Activated T-cell treated with anti-CD3 and anti-CD28 coated beads, Interleukin-2, amount 50 U/mL, for 72 hours (primary cell): ENCODE results near the gene ABCC10. TPM values are rescaled to one million over a fixed set of nuclear protein-coding genes. Genes with fewer than 3 reads are reported as not detected.
A peak's percentile ranks its signal among the peaks of the same experiment; 100 is the strongest.

Source experiments
- ATAC-seq, 2 donors: fragments of 150-1000 bp; cut with Tn5 transposase; replicated peaks in 1 of 2; 2 replicates each; pipeline ENCODE4 v1.10.0; 2021; ENCODE audit warnings: moderate library complexity in 2 of 2, mild to moderate bottlenecking in 1 of 2
- DNase-seq, 2 donors: peaks; one replicate each; pipeline ENCODE4 v3.0.0; 2021 to 2022; ENCODE audit warnings: mixed read lengths in 1 of 2
- H3K27ac Mint-ChIP-seq: one replicate; pipeline ENCODE4 v1.8.0; 2022; ENCODE audit warnings: mild to moderate bottlenecking, moderate library complexity, mixed read lengths
- H3K27me3 Mint-ChIP-seq: one replicate; pipeline ENCODE4 v1.8.0; 2022; ENCODE audit warnings: low read depth, mixed read lengths
- H3K36me3 Mint-ChIP-seq, 2 donors: one replicate each; pipeline ENCODE4 v1.8.0; 2022; ENCODE audit warnings: mixed read lengths in 2 of 2, mild to moderate bottlenecking in 1 of 2; ENCODE audit not compliant: insufficient read depth in 2 of 2
- H3K4me1 Mint-ChIP-seq: one replicate; pipeline ENCODE4 v1.8.0; 2022; ENCODE audit warnings: low read depth, mixed read lengths
- H3K4me3 Mint-ChIP-seq, 2 donors: one replicate each; pipeline ENCODE4 v1.8.0; 2022; ENCODE audit warnings: mild to moderate bottlenecking in 2 of 2, mixed read lengths in 2 of 2, moderate library complexity in 2 of 2
- H3K9me3 Mint-ChIP-seq, 2 donors: one replicate each; pipeline ENCODE4 v1.8.0; 2022; ENCODE audit warnings: mixed read lengths in 2 of 2
- total RNA-seq, 2 donors: library from RNA; stranded (reverse); gene quantifications; one replicate each; pipeline ENCODE4 v1.2.3, GENCODE V29; 2022

ABCC10 gene
- total RNA-seq, 2 donors from 2014 or later, result 32.8 to 36.4 TPM

DNA sequence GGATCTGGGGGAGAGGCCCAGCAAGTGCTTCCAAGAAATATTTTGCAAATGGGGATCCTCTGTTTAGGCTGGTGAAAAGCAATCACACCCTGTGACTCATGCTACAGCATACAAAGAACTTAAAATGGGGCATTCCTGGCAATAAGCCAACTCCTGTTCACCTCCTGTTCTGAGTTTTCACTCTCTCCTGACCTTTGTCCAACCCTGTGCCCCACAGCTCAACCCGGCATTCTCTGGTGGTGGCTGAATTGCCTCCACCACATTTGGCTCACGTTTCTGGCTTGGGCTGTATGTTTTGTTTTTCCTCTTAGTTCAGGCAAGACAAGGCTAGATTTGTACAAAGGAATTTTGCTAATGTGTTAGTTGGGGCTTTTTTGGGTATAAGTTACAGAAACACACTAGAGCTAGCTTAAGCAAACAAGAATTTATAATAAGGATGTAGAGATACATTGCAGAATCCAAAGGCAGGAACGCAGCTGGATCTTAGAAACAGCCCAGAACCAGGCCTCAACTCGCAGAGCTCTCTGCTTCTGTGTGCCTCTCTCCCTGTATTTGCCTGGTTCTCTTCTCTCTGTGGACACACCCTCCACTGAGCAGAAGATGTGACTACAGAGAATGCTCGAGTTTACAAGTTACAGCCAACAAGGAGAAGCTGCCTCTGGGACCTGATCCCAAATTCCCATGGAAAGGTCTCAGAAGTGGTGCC, 9.4 kb downstream of the ABCC10 start:
- no peak overlapping the region for H3K27ac Mint-ChIP-seq
- DNase-seq (no peak), ATAC-seq (peak; percentile 29 to 62)

DNA sequence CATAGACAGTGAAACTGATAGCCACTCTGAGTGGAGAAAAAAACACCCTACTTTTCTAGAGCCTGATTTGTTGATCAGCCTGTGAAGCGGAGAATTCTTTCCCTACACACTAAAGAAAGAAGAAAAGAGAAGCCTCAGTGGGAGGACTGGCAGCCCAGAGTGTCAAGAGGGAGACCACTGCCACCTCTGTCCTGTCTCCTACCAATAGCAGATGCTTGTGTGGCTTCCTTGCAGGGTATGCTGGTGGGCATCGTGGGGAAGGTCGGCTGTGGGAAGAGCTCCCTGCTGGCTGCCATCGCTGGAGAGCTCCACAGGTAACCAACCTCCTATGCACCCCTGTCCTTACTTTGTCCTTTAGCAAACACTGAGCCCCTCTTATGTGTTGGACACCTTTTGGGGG, 10.4 kb downstream of the ABCC10 start:
- Mint-ChIP-seq H3K9me3 (no peaks in the 10 kb centered on the region), H3K36me3 (no peaks in the 10 kb centered on the region), H3K27me3 (no peaks in the 10 kb centered on the region), H3K4me1 (peaks cover 14% of the 10 kb centered on the region), H3K4me3 (no peak overlapping the region), H3K27ac (no peak overlapping the region)
- ATAC-seq (no peak), DNase-seq (no peak)

More for the DNA sequence above, 9.4 kb downstream of the ABCC10 start:
- H3K4me1 Mint-ChIP-seq, result peaks cover 14% of the 10 kb centered on the region
- no peak overlapping the region for H3K4me3 Mint-ChIP-seq
- no peaks in the 10 kb centered on the region for H3K36me3 Mint-ChIP-seq
- no peaks in the 10 kb centered on the region for H3K27me3 Mint-ChIP-seq
- no peaks in the 10 kb centered on the region for H3K9me3 Mint-ChIP-seq

DNA sequence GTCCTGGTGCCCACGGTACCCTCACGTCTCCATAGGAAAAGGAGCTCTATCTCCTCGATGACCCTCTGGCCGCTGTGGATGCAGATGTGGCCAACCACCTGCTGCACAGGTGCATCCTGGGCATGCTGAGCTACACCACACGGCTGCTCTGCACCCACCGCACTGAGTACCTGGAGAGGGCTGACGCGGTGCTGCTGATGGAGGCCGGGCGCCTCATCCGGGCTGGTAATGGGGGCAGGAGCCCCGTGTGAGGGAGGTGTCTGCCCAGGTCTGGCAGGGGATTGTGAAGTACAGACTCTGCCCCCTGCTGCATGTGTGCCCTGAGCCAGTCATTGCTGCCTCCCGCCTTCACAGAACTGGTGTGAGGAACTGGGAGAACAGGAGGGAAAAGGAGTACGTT, 15.6 kb downstream of the ABCC10 start:
- ATAC-seq, result no peak
- H3K4me1 Mint-ChIP-seq, result no peaks in the 10 kb centered on the region
- no peak for DNase-seq
- peaks cover 2 to 4% of the 10 kb centered on the region in 2 donors for H3K36me3 Mint-ChIP-seq
- H3K9me3 Mint-ChIP-seq, result no peaks in the 10 kb centered on the region
- no peaks in the 10 kb centered on the region for H3K27me3 Mint-ChIP-seq
- H3K4me3 Mint-ChIP-seq, result no peak overlapping the region
- no peak overlapping the region for H3K27ac Mint-ChIP-seq

DNA sequence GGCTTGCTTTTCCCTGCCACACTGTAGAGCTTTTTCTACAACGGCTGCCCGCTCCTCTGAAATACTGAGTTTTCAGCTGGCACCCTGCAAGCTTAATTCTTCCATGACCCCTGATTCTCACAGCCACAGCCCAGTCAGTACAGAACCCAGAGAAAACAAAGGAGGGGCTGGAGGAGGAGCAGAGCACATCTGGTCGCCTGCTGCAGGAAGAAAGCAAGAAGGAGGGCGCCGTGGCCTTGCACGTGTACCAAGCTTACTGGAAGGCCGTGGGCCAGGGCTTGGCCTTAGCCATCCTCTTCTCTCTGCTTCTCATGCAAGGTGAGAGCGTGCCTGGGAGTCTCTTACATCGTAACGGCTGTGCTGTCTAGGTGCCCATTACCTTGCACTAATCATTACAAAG, 16.7 kb downstream of the ABCC10 start:
- no peaks in the 10 kb centered on the region for H3K4me1 Mint-ChIP-seq
- H3K4me3 Mint-ChIP-seq, result no peak overlapping the region
- no peaks in the 10 kb centered on the region for H3K27me3 Mint-ChIP-seq
- ATAC-seq (no peak), DNase-seq (no peak)
- H3K36me3 Mint-ChIP-seq, result peaks cover 2 to 4% of the 10 kb centered on the region in 2 donors
- H3K27ac Mint-ChIP-seq, result no peak overlapping the region
- H3K9me3 Mint-ChIP-seq, result no peaks in the 10 kb centered on the region

DNA sequence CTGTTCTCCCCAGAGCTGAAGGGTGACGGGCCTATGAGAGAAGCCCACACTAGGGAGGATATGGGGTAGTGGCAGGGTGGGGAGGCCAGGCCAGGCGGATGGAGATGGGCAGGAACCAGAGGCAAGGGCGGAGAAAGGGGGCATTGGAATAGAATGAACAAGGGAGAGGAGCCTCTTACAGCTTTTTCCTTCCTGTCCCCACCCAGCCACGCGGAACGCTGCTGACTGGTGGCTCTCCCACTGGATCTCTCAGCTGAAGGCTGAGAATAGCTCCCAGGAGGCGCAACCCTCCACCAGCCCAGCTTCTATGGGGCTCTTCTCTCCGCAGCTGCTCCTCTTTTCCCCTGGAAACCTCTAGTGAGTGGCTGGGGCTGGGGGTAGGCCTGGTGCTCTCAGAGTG, 17.2 kb downstream of the ABCC10 start:
- H3K4me1 Mint-ChIP-seq, result no peaks in the 10 kb centered on the region
- H3K9me3 Mint-ChIP-seq, result no peaks in the 10 kb centered on the region
- H3K27ac Mint-ChIP-seq, result no peak overlapping the region
- ATAC-seq (no peak), DNase-seq (no peak)
- H3K36me3 Mint-ChIP-seq, result peaks cover 2 to 4% of the 10 kb centered on the region in 2 donors
- H3K4me3 Mint-ChIP-seq, result no peak overlapping the region
- H3K27me3 Mint-ChIP-seq, result no peaks in the 10 kb centered on the region

DNA sequence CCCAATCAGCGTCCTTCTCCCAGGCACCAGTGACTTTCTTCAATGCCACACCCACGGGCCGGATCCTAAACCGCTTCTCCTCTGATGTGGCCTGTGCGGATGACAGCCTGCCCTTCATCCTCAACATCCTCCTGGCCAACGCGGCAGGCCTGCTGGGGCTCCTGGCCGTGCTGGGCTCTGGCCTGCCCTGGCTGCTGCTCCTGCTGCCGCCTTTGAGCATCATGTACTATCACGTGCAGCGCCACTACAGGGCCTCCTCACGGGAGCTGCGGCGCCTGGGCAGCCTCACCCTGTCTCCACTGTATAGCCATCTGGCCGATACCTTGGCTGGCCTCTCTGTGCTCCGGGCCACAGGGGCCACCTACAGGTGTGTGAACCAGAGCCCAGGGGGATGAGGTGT, 18.2 kb downstream of the ABCC10 start:
- Mint-ChIP-seq H3K4me3 (no peak overlapping the region), H3K4me1 (no peaks in the 10 kb centered on the region), H3K9me3 (no peaks in the 10 kb centered on the region), H3K36me3 (peaks cover 2 to 4% of the 10 kb centered on the region in 2 donors), H3K27ac (no peak overlapping the region), H3K27me3 (no peaks in the 10 kb centered on the region)
- DNase-seq (no peak), ATAC-seq (no peak)

DNA sequence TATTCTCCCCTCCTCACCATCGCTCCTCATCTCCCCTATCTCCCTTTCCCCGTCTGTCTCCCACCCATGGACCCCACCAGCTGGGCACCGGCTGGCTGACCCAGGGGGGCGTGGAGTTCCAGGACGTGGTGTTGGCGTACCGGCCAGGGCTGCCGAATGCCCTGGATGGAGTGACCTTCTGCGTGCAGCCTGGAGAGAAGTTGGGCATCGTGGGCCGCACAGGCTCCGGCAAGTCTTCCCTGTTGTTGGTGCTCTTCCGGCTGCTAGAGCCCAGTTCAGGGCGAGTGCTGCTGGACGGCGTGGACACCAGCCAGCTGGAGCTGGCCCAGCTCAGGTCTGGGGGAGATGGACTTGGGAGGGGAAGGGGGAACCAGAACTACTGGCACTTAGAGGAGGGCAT, 20.3 kb downstream of the ABCC10 start:
- no peak for ATAC-seq

DNA sequence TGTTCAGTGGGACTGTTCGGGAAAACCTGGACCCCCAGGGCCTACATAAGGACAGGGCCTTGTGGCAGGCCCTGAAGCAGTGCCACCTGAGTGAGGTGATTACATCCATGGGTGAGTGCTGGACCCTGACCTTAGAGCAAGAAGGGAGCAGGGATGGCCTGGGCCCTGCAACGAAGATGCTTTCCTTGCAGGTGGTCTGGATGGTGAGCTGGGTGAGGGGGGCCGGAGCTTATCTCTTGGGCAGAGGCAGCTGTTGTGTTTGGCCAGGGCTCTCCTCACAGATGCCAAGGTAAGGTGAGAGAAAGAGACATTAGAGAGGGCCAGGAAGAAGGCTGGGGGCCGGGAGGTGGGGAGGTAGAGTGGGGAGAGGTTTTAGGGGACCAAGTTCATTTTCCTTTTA, 21.6 kb downstream of the ABCC10 start:
- H3K36me3 Mint-ChIP-seq, result peaks cover 2 to 4% of the 10 kb centered on the region in 2 donors
- no peak for ATAC-seq
- H3K27ac Mint-ChIP-seq, result no peak overlapping the region
- H3K27me3 Mint-ChIP-seq, result no peaks in the 10 kb centered on the region
- H3K4me3 Mint-ChIP-seq, result no peak overlapping the region
- no peak for DNase-seq
- H3K4me1 Mint-ChIP-seq, result peaks cover 2% of the 10 kb centered on the region
- no peaks in the 10 kb centered on the region for H3K9me3 Mint-ChIP-seq

More for the DNA sequence above, 20.3 kb downstream of the ABCC10 start:
- no peak for DNase-seq
- H3K4me1 Mint-ChIP-seq, result no peaks in the 10 kb centered on the region
- no peaks in the 10 kb centered on the region for H3K9me3 Mint-ChIP-seq
- H3K36me3 Mint-ChIP-seq, result peaks cover 2 to 4% of the 10 kb centered on the region in 2 donors
- no peaks in the 10 kb centered on the region for H3K27me3 Mint-ChIP-seq
- no peak overlapping the region for H3K4me3 Mint-ChIP-seq
- peak overlapping the region; percentile 4 for H3K27ac Mint-ChIP-seq

DNA sequence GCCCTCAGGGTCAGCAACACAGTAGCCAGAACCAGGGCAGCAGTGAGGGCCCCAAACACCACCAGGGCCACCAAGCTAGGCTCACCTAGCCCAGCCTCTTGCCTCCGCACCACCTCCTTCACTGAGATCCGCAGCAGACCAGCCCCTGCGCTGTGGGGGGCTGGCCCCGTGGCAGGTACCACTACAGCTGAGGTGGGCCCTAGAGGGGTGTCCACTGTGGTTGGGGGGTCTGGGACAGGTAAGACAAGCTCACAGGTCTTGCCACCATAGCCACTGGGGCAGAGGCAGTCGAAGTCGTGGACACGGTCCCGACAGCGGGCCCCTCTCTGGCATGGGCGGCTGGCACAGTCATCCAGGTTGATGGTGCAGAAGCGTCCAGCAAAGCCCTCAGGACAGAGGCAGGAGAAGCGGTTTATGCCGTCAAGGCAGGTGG, 23.4 kb downstream of the ABCC10 start:
- no peak overlapping the region for H3K27ac Mint-ChIP-seq
- H3K27me3 Mint-ChIP-seq, result peaks cover 2% of the 10 kb centered on the region
- H3K4me3 Mint-ChIP-seq, result no peak overlapping the region
- DNase-seq, result no peak
- H3K36me3 Mint-ChIP-seq, result peaks cover 3 to 4% of the 10 kb centered on the region in 2 donors
- H3K4me1 Mint-ChIP-seq, result peaks cover 10% of the 10 kb centered on the region
- H3K9me3 Mint-ChIP-seq, result no peaks in the 10 kb centered on the region
- no peak for ATAC-seq

DNA sequence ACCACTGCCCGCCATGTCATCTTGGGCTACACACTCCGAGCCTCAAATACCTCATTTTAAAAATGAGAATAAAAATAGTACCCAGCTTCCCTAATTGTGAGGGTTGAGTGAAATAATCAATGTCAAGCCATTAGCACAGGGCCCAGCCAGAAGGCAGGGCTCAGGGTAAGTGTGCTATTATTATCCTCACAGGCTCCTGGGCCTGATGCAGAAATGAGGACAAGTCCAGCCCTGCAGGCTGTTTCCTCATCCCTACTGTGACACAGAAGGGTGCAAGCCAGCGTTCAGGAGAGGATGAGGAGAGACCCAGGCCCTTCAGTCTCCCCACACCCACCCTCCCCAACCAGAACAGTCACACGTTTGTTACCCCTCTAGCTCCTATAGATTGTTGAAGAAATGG, 24.0 kb downstream of the ABCC10 start:
- no peak for DNase-seq
- H3K4me3 Mint-ChIP-seq, result no peak overlapping the region
- H3K27me3 Mint-ChIP-seq, result peaks cover 9% of the 10 kb centered on the region
- peaks cover 16% of the 10 kb centered on the region for H3K4me1 Mint-ChIP-seq
- peaks cover 5 to 6% of the 10 kb centered on the region in 2 donors for H3K36me3 Mint-ChIP-seq
- no peaks in the 10 kb centered on the region for H3K9me3 Mint-ChIP-seq
- no peak overlapping the region for H3K27ac Mint-ChIP-seq
- ATAC-seq, result no peak

DNA sequence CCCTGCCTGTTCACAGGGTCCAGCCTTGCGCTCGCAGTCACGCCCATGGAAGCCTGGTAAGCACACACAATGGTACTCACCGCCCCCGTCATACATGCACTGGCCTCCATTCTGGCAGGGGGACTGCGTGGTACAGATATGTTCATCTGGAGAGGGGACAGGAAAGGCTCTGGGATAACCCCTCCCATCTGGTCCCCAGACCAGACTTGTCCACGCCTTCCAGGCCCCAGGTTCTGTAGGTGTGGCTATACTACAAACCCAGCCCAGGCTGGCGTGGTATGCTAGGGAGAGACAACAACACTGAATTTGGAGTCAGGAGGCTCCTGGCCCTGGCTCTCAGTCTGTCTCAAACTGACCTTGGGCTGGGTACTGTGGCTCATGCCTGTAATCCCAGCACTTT, 24.6 kb downstream of the ABCC10 start:
- Mint-ChIP-seq H3K36me3 (peaks cover 7 to 8% of the 10 kb centered on the region in 2 donors), H3K4me1 (peaks cover 17% of the 10 kb centered on the region), H3K4me3 (no peak overlapping the region), H3K9me3 (no peaks in the 10 kb centered on the region), H3K27ac (no peak overlapping the region), H3K27me3 (peaks cover 15% of the 10 kb centered on the region)
- ATAC-seq, result no peak
- no peak for DNase-seq

DNA sequence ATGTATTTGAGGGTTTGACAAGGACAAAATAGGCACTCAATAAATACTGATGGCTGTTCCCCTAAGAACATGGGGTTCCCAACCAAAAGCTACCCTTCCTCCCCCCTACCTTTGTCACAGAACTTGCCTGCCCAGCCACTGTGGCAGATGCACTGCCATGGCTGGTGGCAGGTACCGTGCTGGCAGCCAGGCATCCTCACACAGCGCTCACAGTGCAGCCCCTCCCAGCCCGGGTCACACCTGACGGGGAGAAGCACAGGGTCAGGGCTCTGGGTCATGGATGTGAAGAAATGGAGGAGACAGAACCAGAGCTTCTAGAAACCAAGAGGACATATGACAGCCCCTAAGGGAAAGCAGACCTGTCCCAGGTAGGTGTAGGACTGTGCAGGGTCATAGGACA, 25.6 kb downstream of the ABCC10 start:
- H3K36me3 Mint-ChIP-seq, result peaks cover 4 to 5% of the 10 kb centered on the region in 2 donors
- DNase-seq (no peak), ATAC-seq (no peak)
- peaks cover 17% of the 10 kb centered on the region for H3K4me1 Mint-ChIP-seq
- H3K9me3 Mint-ChIP-seq, result no peaks in the 10 kb centered on the region
- H3K27me3 Mint-ChIP-seq, result peaks cover 16% of the 10 kb centered on the region
- no peak overlapping the region for H3K27ac Mint-ChIP-seq
- H3K4me3 Mint-ChIP-seq, result no peak overlapping the region

DNA sequence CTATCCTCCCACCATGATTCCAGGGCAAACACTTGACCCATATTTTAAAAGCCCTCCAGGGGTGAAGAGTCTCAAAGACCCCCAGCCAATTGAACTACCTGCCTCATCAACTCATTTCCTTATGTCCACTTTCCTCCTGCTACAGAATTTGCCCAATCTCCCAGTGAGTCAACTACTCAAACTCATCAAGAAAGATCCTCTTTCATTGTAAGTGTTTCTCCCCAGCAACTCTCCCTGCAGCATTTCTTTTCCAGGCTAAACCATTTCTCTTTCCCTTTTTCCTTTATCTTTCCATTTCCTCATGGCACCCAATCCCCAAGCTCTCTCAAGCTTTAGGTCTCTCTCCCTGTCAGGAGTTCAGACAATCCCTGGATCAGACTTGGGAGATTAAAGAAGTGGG, 26.5 kb downstream of the ABCC10 start:
- H3K36me3 Mint-ChIP-seq, result peaks cover 4 to 5% of the 10 kb centered on the region in 2 donors
- peaks cover 17% of the 10 kb centered on the region for H3K4me1 Mint-ChIP-seq
- peak overlapping the region; percentile 91 to 92 for H3K4me3 Mint-ChIP-seq
- DNase-seq (no peak), ATAC-seq (no peak)
- H3K27me3 Mint-ChIP-seq, result peaks cover 16% of the 10 kb centered on the region
- no peak overlapping the region for H3K27ac Mint-ChIP-seq
- H3K9me3 Mint-ChIP-seq, result no peaks in the 10 kb centered on the region

DNA sequence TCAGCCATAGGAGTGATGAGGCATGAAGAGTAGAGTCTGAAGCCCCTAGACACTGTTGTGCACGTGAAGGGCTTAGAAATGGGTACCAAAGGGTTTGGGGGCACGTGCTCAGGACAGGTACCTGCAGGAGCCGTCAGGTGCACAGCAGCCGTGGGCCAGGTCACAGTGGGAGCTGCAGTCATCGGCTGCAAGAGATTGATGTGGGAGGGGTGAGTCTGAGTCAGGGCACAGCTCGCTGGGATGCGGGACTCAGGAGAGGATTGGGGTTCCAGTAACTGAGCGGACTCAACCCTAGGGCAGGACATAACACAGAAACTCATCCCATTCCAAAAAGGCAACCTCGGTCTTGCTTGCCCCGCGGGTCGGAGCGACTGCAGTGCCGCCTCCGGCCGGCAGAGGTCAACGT, 27.0 kb downstream of the ABCC10 start:
- H3K36me3 Mint-ChIP-seq, result peaks cover 4 to 5% of the 10 kb centered on the region in 2 donors
- H3K4me1 Mint-ChIP-seq, result peaks cover 17% of the 10 kb centered on the region
- peak overlapping the region; percentile 91 to 92 for H3K4me3 Mint-ChIP-seq
- no peaks in the 10 kb centered on the region for H3K9me3 Mint-ChIP-seq
- no peak overlapping the region for H3K27ac Mint-ChIP-seq
- H3K27me3 Mint-ChIP-seq, result peaks cover 16% of the 10 kb centered on the region
- ATAC-seq (peak; percentile 9 to 13), DNase-seq (peak in 1 of 2 donors; percentile 7)
